GM23338 (cell line): ENCODE results near the gene HOXD8.

Source experiments
- EZH2phosphoT487 ChIP-seq: fragments of 200-600 bp; sonication (generic); IDR thresholded peaks from one replicate; pipeline ENCODE4 v1.8.1; 2018; ENCODE audit warnings: antibody characterized with exemption; ENCODE audit not compliant: unreplicated experiment
- TF ChIP-seq, protein P1 (sequence below): IDR thresholded peaks from one replicate; pipeline ENCODE4 v1.6.1; 2018; ENCODE audit warnings: antibody characterized with exemption; ENCODE audit not compliant: unreplicated experiment

DNA sequence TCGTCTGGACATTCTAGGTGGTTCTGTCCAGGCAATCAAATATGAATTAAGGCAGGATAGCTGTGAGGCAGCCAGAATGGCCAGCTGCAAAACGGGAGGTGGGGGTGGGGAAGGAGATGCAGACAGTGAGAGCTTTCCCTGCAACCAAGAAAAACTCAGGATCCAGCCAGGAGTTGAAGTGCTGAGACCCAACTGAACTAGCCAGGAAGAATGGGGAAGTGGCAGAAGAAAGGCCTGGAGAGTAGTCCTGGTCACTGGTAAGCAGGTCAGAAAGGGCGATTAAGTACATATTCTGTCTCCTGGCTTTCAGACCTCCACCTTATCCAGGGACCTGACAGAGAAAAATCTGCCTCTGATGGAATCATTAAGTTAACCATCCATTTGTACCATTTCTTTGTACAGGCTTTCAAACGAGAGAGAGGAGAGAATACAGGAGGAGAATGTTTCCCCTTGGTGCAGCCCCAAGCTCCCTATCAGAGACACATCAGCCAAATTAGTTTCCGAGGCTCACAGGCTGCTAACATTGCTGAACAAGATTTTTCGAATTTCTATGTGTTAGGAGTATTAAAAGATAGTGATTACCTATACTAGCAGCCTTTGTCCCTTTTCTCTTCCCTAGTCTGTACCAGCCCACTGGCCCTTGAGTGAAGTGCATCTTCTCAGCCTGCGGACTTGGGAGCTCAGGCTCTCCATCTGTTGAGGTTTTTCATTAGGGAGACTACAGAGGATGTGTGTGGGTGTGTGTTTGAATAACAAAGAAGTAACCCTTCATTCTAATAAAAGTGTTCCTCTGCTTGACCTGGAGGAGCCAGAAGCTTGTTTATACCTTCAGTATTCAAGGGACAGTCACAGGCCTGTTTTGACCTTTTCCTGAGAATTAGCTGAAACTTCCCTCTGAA, 46.5 kb downstream of the HOXD8 start:
- TF ChIP-seq, protein P1, sequence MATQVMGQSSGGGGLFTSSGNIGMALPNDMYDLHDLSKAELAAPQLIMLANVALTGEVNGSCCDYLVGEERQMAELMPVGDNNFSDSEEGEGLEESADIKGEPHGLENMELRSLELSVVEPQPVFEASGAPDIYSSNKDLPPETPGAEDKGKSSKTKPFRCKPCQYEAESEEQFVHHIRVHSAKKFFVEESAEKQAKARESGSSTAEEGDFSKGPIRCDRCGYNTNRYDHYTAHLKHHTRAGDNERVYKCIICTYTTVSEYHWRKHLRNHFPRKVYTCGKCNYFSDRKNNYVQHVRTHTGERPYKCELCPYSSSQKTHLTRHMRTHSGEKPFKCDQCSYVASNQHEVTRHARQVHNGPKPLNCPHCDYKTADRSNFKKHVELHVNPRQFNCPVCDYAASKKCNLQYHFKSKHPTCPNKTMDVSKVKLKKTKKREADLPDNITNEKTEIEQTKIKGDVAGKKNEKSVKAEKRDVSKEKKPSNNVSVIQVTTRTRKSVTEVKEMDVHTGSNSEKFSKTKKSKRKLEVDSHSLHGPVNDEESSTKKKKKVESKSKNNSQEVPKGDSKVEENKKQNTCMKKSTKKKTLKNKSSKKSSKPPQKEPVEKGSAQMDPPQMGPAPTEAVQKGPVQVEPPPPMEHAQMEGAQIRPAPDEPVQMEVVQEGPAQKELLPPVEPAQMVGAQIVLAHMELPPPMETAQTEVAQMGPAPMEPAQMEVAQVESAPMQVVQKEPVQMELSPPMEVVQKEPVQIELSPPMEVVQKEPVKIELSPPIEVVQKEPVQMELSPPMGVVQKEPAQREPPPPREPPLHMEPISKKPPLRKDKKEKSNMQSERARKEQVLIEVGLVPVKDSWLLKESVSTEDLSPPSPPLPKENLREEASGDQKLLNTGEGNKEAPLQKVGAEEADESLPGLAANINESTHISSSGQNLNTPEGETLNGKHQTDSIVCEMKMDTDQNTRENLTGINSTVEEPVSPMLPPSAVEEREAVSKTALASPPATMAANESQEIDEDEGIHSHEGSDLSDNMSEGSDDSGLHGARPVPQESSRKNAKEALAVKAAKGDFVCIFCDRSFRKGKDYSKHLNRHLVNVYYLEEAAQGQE = no peak
- no peak for TF ChIP-seq EZH2phosphoT487
